ENCODE measurements around the gene TRPV4. TPM values are rescaled to one million over a fixed set of nuclear protein-coding genes. Genes with fewer than 3 reads are reported as not detected.

TRPV4 gene
- total and polyA plus RNA-seq, 7 donors = 0.03 to 0.11 (median 0.07) TPM; not detected in 1

DNA sequence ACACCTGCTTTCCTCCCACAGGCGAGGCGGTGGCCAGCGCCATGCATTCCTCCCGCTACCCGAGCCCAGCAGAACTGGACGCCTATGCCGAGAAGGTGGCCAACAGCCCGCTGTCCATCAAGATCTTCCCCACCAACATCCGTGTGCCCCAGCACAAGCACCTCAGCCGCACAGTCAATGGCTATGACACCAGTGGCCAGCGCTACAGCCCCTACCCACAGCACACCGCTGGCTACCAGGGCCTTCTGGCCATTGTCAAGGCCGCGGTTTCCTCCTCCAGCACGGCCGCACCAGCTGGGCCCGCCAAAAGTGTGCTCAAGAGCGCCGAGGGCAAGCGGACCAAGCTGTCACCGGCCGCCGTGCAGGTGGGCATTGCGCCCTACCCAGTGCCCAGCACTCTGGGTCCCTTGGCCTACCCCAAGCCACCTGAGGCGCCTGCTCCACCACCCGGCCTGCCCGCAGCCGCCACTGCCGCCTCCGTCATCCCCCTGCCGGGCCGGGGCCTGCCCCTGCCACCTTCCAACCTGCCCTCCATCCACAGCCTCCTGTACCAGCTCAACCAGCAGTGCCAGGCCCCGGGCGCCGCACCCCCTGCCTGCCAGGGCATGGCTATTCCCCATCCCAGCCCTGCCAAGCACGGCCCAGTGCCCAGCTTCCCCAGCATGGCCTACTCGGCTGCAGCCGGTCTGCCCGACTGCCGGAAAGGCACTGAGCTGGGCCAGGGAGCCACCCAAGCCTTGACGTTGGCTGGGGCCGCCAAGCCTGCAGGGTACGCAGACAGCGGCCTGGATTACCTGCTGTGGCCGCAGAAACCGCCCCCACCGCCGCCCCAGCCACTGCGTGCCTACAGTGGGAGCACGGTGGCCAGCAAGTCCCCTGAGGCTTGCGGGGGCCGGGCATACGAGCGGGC lies 65.0 kb downstream of the TRPV4 start:
- Histone ChIP-seq H3K4me1 (peaks cover 8% of the 10 kb centered on the region), H3K27ac (no peak overlapping the region), H3K4me3 (no peak overlapping the region), H3K27me3 (ENCODE audit: insufficient read depth in 3 of 3, low read length in 2 of 3) (no peaks in the 10 kb centered on the region), H3K36me3 (ENCODE audit: insufficient read depth in 1 of 2, low read depth in 1 of 2) (no peaks in the 10 kb centered on the region), H3K9me3 (no peaks in the 10 kb centered on the region)
- 91 to 95% (median 92%) methylated on average over 51 to 54 of the region's 54 CpGs for WGBS, 3 donors
- intact Hi-C loops (cut with DNase I) = no loop called here
- DNase-seq = no peak
- TF ChIP-seq, protein P1, sequence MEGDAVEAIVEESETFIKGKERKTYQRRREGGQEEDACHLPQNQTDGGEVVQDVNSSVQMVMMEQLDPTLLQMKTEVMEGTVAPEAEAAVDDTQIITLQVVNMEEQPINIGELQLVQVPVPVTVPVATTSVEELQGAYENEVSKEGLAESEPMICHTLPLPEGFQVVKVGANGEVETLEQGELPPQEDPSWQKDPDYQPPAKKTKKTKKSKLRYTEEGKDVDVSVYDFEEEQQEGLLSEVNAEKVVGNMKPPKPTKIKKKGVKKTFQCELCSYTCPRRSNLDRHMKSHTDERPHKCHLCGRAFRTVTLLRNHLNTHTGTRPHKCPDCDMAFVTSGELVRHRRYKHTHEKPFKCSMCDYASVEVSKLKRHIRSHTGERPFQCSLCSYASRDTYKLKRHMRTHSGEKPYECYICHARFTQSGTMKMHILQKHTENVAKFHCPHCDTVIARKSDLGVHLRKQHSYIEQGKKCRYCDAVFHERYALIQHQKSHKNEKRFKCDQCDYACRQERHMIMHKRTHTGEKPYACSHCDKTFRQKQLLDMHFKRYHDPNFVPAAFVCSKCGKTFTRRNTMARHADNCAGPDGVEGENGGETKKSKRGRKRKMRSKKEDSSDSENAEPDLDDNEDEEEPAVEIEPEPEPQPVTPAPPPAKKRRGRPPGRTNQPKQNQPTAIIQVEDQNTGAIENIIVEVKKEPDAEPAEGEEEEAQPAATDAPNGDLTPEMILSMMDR (IDR thresholded peaks at IDR 0.05) = no peak
- ATAC-seq = peak in 1 of 4 donors; percentile 38

DNA sequence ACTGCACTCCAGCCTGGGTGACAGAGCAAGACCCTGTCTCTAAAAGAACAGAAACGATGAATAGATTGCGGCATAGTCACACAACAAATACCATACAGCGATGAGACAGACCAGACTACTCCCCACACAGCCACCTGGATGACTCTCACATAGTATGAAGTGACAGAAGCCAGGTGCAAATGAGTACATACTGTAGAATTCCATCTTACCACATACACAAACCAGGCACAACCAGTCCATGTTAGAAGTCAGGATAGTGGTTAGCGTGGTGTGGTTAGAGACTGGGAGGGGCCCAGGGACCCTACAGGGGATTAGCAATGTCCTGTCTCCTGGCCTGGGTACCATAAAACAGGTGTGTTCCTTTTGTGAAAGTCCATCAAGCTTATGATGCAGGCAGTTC lies 65.7 kb downstream of the TRPV4 start:
- ATAC-seq = no peak
- no peak for DNase-seq
- TF ChIP-seq, protein P1 (IDR thresholded peaks at IDR 0.05) = no peak
- H3K9me3 ChIP-seq = no peaks in the 10 kb centered on the region
- no peak overlapping the region for H3K27ac ChIP-seq
- intact Hi-C loops (cut with DNase I) = no loop called here
- H3K4me3 ChIP-seq = no peak overlapping the region
- no peaks in the 10 kb centered on the region for H3K27me3 ChIP-seq (ENCODE audit: insufficient read depth in 3 of 3, low read length in 2 of 3)
- no peaks in the 10 kb centered on the region for H3K4me1 ChIP-seq
- H3K36me3 ChIP-seq (ENCODE audit: insufficient read depth in 1 of 2, low read depth in 1 of 2) = no peaks in the 10 kb centered on the region
- 97 to 98% (median 97%) methylated on average over 4 of the region's 4 CpGs for WGBS, 3 donors

DNA sequence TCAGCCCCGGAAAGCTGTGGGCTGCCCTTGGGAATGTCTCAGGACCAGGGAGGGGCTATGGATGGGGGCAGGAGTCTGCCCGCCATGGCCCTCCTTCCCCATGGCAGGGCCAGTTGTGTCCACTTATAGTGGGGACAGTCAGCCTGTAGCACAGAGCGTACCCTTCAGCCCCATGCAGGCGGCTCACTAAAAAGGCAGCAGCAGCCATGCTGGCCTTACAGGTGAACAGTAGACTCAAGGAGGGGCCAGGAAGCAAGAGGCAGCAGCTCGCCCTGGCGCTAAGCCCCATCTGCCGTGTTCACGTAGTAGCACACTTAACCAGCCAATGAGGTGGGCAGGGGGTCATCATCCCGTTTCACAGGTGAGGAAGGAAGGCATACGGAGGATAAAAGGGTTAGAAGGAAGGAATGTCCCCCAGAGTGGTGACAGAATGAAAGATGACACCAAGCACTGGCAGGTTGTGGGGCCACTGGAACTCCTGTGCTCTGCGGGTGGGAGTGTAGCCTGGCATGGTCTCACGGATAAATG lies 66.9 kb downstream of the TRPV4 start:
- Histone ChIP-seq H3K36me3 (ENCODE audit: insufficient read depth in 1 of 2, low read depth in 1 of 2) (no peaks in the 10 kb centered on the region), H3K27ac (no peak overlapping the region), H3K4me3 (no peak overlapping the region), H3K27me3 (ENCODE audit: insufficient read depth in 3 of 3, low read length in 2 of 3) (no peaks in the 10 kb centered on the region), H3K4me1 (no peaks in the 10 kb centered on the region), H3K9me3 (no peaks in the 10 kb centered on the region)
- 78 to 83% (median 81%) methylated on average over 12 of the region's 12 CpGs for WGBS, 3 donors
- ATAC-seq (no peak), DNase-seq (peak in 1 of 2 donors; percentile 28)
- intact Hi-C loops (cut with DNase I) = no loop called here
- TF ChIP-seq, protein P1 (IDR thresholded peaks at IDR 0.05) = no peak

DNA sequence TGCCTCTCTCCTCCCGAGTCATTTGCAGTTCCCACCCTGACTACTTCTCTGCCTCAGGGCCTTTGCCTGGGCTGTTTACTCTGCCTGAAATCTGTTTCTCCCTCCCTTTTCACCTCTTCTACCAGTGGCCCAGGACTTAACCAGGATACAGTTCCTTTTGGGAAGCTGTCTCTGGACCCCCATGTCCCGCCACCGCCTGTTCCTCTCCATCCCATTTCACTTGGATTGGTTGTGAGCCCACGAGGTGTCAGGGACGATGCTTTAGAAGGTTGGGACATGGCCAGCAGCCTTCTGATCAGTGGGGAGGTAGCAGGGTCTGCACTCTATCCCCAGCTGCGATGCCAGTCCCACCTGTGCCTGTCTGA lies 67.8 kb downstream of the TRPV4 start:
- intact Hi-C loops (cut with DNase I) = no loop called here
- WGBS, 3 donors = 91 to 94% (median 92%) methylated on average over 6 of the region's 6 CpGs

More for the DNA sequence above, 67.8 kb downstream of the TRPV4 start:
- no peak overlapping the region for H3K4me3 ChIP-seq
- H3K4me1 ChIP-seq = no peaks in the 10 kb centered on the region
- H3K36me3 ChIP-seq (ENCODE audit: insufficient read depth in 1 of 2, low read depth in 1 of 2) = no peaks in the 10 kb centered on the region
- H3K27me3 ChIP-seq (ENCODE audit: insufficient read depth in 3 of 3, low read length in 2 of 3) = no peaks in the 10 kb centered on the region
- DNase-seq (peak in 1 of 2 donors; percentile 9), ATAC-seq (no peak)
- TF ChIP-seq, protein P1 (IDR thresholded peaks at IDR 0.05) = no peak
- no peaks in the 10 kb centered on the region for H3K9me3 ChIP-seq
- H3K27ac ChIP-seq = no peak overlapping the region
